Spleen (tissue), 11 donors: ENCODE data around the gene FAM241A. TPM values are rescaled to one million over a fixed set of nuclear protein-coding genes. Genes with fewer than 3 reads are reported as not detected.

ENCODE experiments used
- DNase-seq: peaks from one replicate; pipeline ENCODE4 v3.0.0-alpha.2; 2020
- H3K27ac ChIP-seq, 8 donors: fragments of 200-600 bp; sonication (generic) in 7 of 8; 1 replicate in 4 of 8; 2 replicates in 4 of 8; pipeline versions ENCODE4 v1.5.0 to v1.8.0; 2016 to 2021; ENCODE audit warnings: inconsistent platforms in 4 of 8, mild to moderate bottlenecking in 4 of 8, moderate library complexity in 1 of 8
- H3K27me3 ChIP-seq, 7 donors: fragments of 200-600 bp; sonication (generic) in 6 of 7; replicated peaks in 1 of 7; 1 replicate in 4 of 7; 2 replicates in 3 of 7; pipeline versions ENCODE4 v1.5.0 to v1.8.0; 2016 to 2021; ENCODE audit warnings: inconsistent platforms in 3 of 7, mild to moderate bottlenecking in 1 of 7
- H3K36me3 ChIP-seq, 6 donors: fragments of 200-600 bp; sonication (generic) in 5 of 6; 1 replicate in 4 of 6; 2 replicates in 2 of 6; pipeline versions ENCODE4 v1.5.0 to v1.8.0; 2016 to 2021; ENCODE audit warnings: inconsistent platforms in 2 of 6
- H3K4me1 ChIP-seq, 6 donors: fragments of 200-600 bp; sonication (generic) in 5 of 6; 1 replicate in 3 of 6; 2 replicates in 3 of 6; pipeline versions ENCODE4 v1.5.0 to v1.8.0; 2016 to 2021; ENCODE audit warnings: inconsistent platforms in 3 of 6
- H3K4me3 ChIP-seq, 8 donors: fragments of 200-600 bp; sonication (generic) in 7 of 8; 1 replicate in 4 of 8; 2 replicates in 4 of 8; pipeline versions ENCODE4 v1.5.0 to v1.8.0; 2016 to 2021; ENCODE audit warnings: inconsistent platforms in 4 of 8, mild to moderate bottlenecking in 4 of 8, moderate library complexity in 2 of 8
- H3K9me3 ChIP-seq, 8 donors: fragments of 200-600 bp; sonication (generic) in 7 of 8; 1 replicate in 4 of 8; 2 replicates in 4 of 8; pipeline versions ENCODE4 v1.5.0 to v1.8.0; 2016 to 2021; ENCODE audit warnings: inconsistent platforms in 4 of 8
- CTCF ChIP-seq, 11 experiments: fragments of 200-600 bp in 7 of 11; fragments of 450-650 bp in 4 of 11; sonication (generic) in 4 of 11; IDR thresholded peaks in 8 of 11; conservative IDR thresholded peaks in 3 of 11; 1 replicate in 7 of 11; 2 replicates in 4 of 11; pipeline versions ENCODE4 v1.4.0 to v1.8.0; 2016 to 2021; ENCODE audit warnings: antibody characterized with exemption in 11 of 11, inconsistent platforms in 4 of 11, mild to moderate bottlenecking in 1 of 11
- POLR2A ChIP-seq, 3 donors: fragments of 450-650 bp; IDR thresholded peaks; one replicate each; pipeline ENCODE4 v1.5.1; 2017; ENCODE audit warnings: antibody characterized with exemption in 3 of 3, mild to moderate bottlenecking in 1 of 3
- POLR2AphosphoS5 ChIP-seq, 3 donors: sonication (generic); formaldehyde crosslinking; IDR thresholded peaks; one replicate each; pipeline ENCODE4 v1.5.1; 2017; ENCODE audit warnings: antibody characterized with exemption in 3 of 3
- WGBS, 5 donors: extraction: QIAGEN DNeasy Blood & Tissue Kit in 3 of 5; methylation state at CpG; one replicate each; pipeline versions ENCODE4 v1.1.5 to v1.1.7; 2013 to 2018; 5-methylcytosine and 5-hydroxymethylcytosine counted together
- intact Hi-C: fragments of 100-400 bp; cut with DNase I; formaldehyde crosslinking; loops from one replicate; pipeline ENCODE4 v1.15.0; 2023; ENCODE audit warnings: low total_unique reads
- polyA plus RNA-seq, 3 donors: library from polyadenylated mRNA; stranded (reverse); fragments of 200-250 nt; gene quantifications; one replicate each; pipeline ENCODE4 v1.2.1, GENCODE V29; 2013
- total RNA-seq, 7 donors: library from RNA; depleted of rRNA in 3 of 7; stranded (reverse); fragments of >200 nt in 3 of 7; fragmentation: NEBNext Ultra II Directional in 4 of 7; extraction: Animal tissue kit (Norgen Biotek cat#: 25700) in 4 of 7; gene quantifications; one replicate each; pipeline versions ENCODE4 v1.1.0 to v1.2.1, GENCODE V29; 2016 to 2021
- donor health status: healthy with polysubstance abuse.
- donor health status: DM: no; HTN: no; CAD: no; lungs with moderate emphysema.
- donor health status: DM: no; HTN: no; CAD: no.
- donor health status: Bipolar disorder and iron deficiency.
- donor health status: healthy.
- donor health status: DM: no; HTN: no; CAD: no.
- donor health status: DM: yes; HTN: yes; CAD: no.

The FAM241A gene
- total and polyA plus RNA-seq, 10 donors, result 1.7 to 6.0 (median 3.3) TPM

GRCh38 chr4:112127048-112127637 is 18.1 kb upstream of the FAM241A start:
- 57 to 76% (median 59%) methylated on average over 2 of the region's 2 CpGs for WGBS, 5 donors
- Histone ChIP-seq H3K36me3 (no peaks in the 10 kb centered on the region), H3K27ac (no peak overlapping the region), H3K4me3 (no peak overlapping the region), H3K9me3 (no peaks in the 10 kb centered on the region), H3K4me1 (no peaks in the 10 kb centered on the region), H3K27me3 (no peaks in the 10 kb centered on the region)
- TF ChIP-seq CTCF (IDR thresholded peaks at IDR 0.05 in 8 of 11, conservative IDR thresholded peaks at IDR 0.05 in 3 of 11) (no peak), POLR2AphosphoS5 (IDR thresholded peaks at IDR 0.05) (no peak), POLR2A (IDR thresholded peaks at IDR 0.05) (no peak)
- intact Hi-C loops, result no loop called here
- no peak for DNase-seq

GRCh38 chr4:112127803-112128202 is 17.5 kb upstream of the FAM241A start:
- H3K27ac ChIP-seq, result no peak overlapping the region
- intact Hi-C loops, result no loop called here
- no peaks in the 10 kb centered on the region for H3K9me3 ChIP-seq
- no peak for DNase-seq
- H3K4me1 ChIP-seq, result no peaks in the 10 kb centered on the region
- WGBS, 5 donors, result 81 to 91% (median 87%) methylated on average over 3 of the region's 3 CpGs
- no peaks in the 10 kb centered on the region for H3K36me3 ChIP-seq
- no peak overlapping the region for H3K4me3 ChIP-seq
- no peaks in the 10 kb centered on the region for H3K27me3 ChIP-seq
- TF ChIP-seq POLR2AphosphoS5 (IDR thresholded peaks at IDR 0.05), result no peak
- no peak for TF ChIP-seq CTCF (IDR thresholded peaks at IDR 0.05 in 8 of 11, conservative IDR thresholded peaks at IDR 0.05 in 3 of 11)
- no peak for TF ChIP-seq POLR2A (IDR thresholded peaks at IDR 0.05)

- H3K36me3 ChIP-seq, result no peaks in the 10 kb centered on the region
- no peak overlapping the region for H3K4me3 ChIP-seq
- TF ChIP-seq POLR2AphosphoS5 (IDR thresholded peaks at IDR 0.05), result no peak
- TF ChIP-seq CTCF (IDR thresholded peaks at IDR 0.05 in 8 of 11, conservative IDR thresholded peaks at IDR 0.05 in 3 of 11), result no peak
- TF ChIP-seq POLR2A (IDR thresholded peaks at IDR 0.05), result no peak
- no peaks in the 10 kb centered on the region for H3K4me1 ChIP-seq
- no peak overlapping the region for H3K27ac ChIP-seq
- intact Hi-C loops, result no loop called here
- no peak for DNase-seq
- WGBS, 5 donors, result 41 to 53% (median 44%) methylated on average over 2 of the region's 2 CpGs
- H3K27me3 ChIP-seq, result no peaks in the 10 kb centered on the region
- H3K9me3 ChIP-seq, result no peaks in the 10 kb centered on the region
Observed at GRCh38 chr4:112128452-112128851, 16.8 kb upstream of the FAM241A start.

GRCh38 chr4:112130906-112131305 is 14.3 kb upstream of the FAM241A start:
- TF ChIP-seq CTCF (IDR thresholded peaks at IDR 0.05 in 8 of 11, conservative IDR thresholded peaks at IDR 0.05 in 3 of 11), result no peak
- TF ChIP-seq POLR2AphosphoS5 (IDR thresholded peaks at IDR 0.05), result no peak
- TF ChIP-seq POLR2A (IDR thresholded peaks at IDR 0.05), result no peak
- intact Hi-C loops, result no loop called here

More at GRCh38 chr4:112130906-112131305, 14.3 kb upstream of the FAM241A start:
- Histone ChIP-seq H3K4me3 (no peak overlapping the region), H3K36me3 (no peaks in the 10 kb centered on the region), H3K9me3 (no peaks in the 10 kb centered on the region), H3K27me3 (no peaks in the 10 kb centered on the region), H3K4me1 (no peaks in the 10 kb centered on the region), H3K27ac (no peak overlapping the region)
- 31 to 51% (median 45%) methylated on average over 4 of the region's 4 CpGs for WGBS, 5 donors
- no peak for DNase-seq
